ENCODE data around the gene DNAJC10.
"Not testable (repeated sequence)": the region's sequence is repeated elsewhere in the genome, so short reads cannot be mapped to it uniquely, and the experiment has no call there.

The DNAJC10 gene

GRCh38 chr2:182718459-182718858, 2.4 kb downstream of the DNAJC10 start:
- H3K36me3 ChIP-seq (replicated peaks in 1 of 2; ENCODE audit: control insufficient read depth in 2 of 2, insufficient read depth in 2 of 2, low read length in 2 of 2): peaks cover 0 to 60% of the 10 kb centered on the region in 2 donors
- H3K14ac ChIP-seq (ENCODE audit: low read length): no peak overlapping the region
- H3K4me2 ChIP-seq (ENCODE audit: insufficient read depth, low read length, poor library complexity, severe bottlenecking): no peak overlapping the region
- WGBS, 2 donors (ENCODE audit: extremely low coverage in 2 of 2, insufficient read length in 2 of 2, insufficient replicate concordance in 1 of 2): no CpG with 5 or more reads among the region's 4 CpGs
- DNase-seq (ENCODE audit: low spot score): no peak
- H2AFZ ChIP-seq (ENCODE audit: low read length): no peak overlapping the region
- no peaks in the 10 kb centered on the region for H3K27me3 ChIP-seq (ENCODE audit: control insufficient read depth in 3 of 3, insufficient read depth in 3 of 3, low read depth in 1 of 3, low read length in 3 of 3)
- H2BK5ac ChIP-seq (ENCODE audit: low read length): no peak overlapping the region
- no peak overlapping the region for H3K23ac ChIP-seq (ENCODE audit: low read depth, low read length, poor library complexity)
- H4K8ac ChIP-seq (ENCODE audit: low read depth, low read length): no peak overlapping the region
- no peak overlapping the region for H2BK15ac ChIP-seq (ENCODE audit: low read length)
- no peak overlapping the region for H2BK12ac ChIP-seq (ENCODE audit: low read length)
- H2BK120ac ChIP-seq (ENCODE audit: low read depth, low read length): no peak overlapping the region
- no peak overlapping the region for H3K27ac ChIP-seq (replicated peaks; ENCODE audit: low read length)
- H3K4me3 ChIP-seq (ENCODE audit: low read length in 2 of 2): no peak overlapping the region
- H2AK5ac ChIP-seq (ENCODE audit: low read depth, low read length): no peak overlapping the region
- no peak overlapping the region for H4K91ac ChIP-seq (ENCODE audit: low read depth, low read length, poor library complexity)
- H3K9me3 ChIP-seq (replicated peaks in 1 of 2; ENCODE audit: control insufficient read depth in 2 of 2, insufficient read depth in 1 of 2, low read depth in 1 of 2, low read length in 2 of 2): no peaks in the 10 kb centered on the region
- H3K9ac ChIP-seq (ENCODE audit: low read depth, low read length, poor library complexity): no peak overlapping the region
- H3K4me1 ChIP-seq (ENCODE audit: control insufficient read depth in 2 of 2, insufficient read depth in 1 of 2, low read depth in 1 of 2, low read length in 2 of 2): peaks cover 0 to 4% of the 10 kb centered on the region in 2 donors
- no peak overlapping the region for H3K4ac ChIP-seq (ENCODE audit: low read length)
- peaks cover 3% of the 10 kb centered on the region for H3K79me1 ChIP-seq (ENCODE audit: low read depth, low read length)
- no peak overlapping the region for H3K18ac ChIP-seq (ENCODE audit: low read length)

DNA sequence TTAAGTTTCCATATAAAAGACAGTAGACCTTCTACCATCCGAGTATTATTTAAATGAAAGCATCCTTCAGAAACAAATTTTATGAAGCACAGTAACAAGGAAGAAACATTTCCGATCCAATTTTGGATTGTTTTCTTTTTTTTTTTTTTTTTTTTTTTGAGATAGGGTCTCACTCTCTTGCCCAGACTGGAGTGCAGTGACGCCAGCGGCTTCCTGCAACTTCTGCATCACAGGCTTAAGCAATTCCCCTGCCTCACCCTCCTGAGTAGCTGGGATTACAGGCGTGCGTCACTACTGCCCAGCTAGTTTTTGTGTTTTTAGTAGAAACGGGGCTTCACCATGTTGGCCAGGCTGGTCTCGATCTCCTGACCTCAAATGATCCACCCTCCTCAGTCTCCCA, 3.1 kb downstream of the DNAJC10 start:
- H2BK15ac ChIP-seq (ENCODE audit: low read length); H3K14ac ChIP-seq (ENCODE audit: low read length); H4K8ac ChIP-seq (ENCODE audit: low read depth, low read length); H3K9me3 ChIP-seq (replicated peaks in 1 of 2; ENCODE audit: control insufficient read depth in 2 of 2, insufficient read depth in 1 of 2, low read depth in 1 of 2, low read length in 2 of 2); H3K4ac ChIP-seq (ENCODE audit: low read length); H2AFZ ChIP-seq (ENCODE audit: low read length); H3K4me2 ChIP-seq (ENCODE audit: insufficient read depth, low read length, poor library complexity, severe bottlenecking); H3K79me1 ChIP-seq (ENCODE audit: low read depth, low read length); DNase-seq (ENCODE audit: low spot score); H2BK5ac ChIP-seq (ENCODE audit: low read length); H3K27ac ChIP-seq (replicated peaks; ENCODE audit: low read length); H3K23ac ChIP-seq (ENCODE audit: low read depth, low read length, poor library complexity); H3K9ac ChIP-seq (ENCODE audit: low read depth, low read length, poor library complexity); H2BK12ac ChIP-seq (ENCODE audit: low read length); H3K4me3 ChIP-seq (ENCODE audit: low read length in 2 of 2); H2AK5ac ChIP-seq (ENCODE audit: low read depth, low read length); H2BK120ac ChIP-seq (ENCODE audit: low read depth, low read length); H3K18ac ChIP-seq (ENCODE audit: low read length); H3K4me1 ChIP-seq (ENCODE audit: control insufficient read depth in 2 of 2, insufficient read depth in 1 of 2, low read depth in 1 of 2, low read length in 2 of 2); H3K27me3 ChIP-seq (ENCODE audit: control insufficient read depth in 3 of 3, insufficient read depth in 3 of 3, low read depth in 1 of 3, low read length in 3 of 3); H4K91ac ChIP-seq (ENCODE audit: low read depth, low read length, poor library complexity): not testable (repeated sequence)
- H3K36me3 ChIP-seq (replicated peaks in 1 of 2; ENCODE audit: control insufficient read depth in 2 of 2, insufficient read depth in 2 of 2, low read length in 2 of 2): peaks cover 0 to 66% of the 10 kb centered on the region in 2 donors
- WGBS, 2 donors (ENCODE audit: extremely low coverage in 2 of 2, insufficient read length in 2 of 2, insufficient replicate concordance in 1 of 2): no CpG with 5 or more reads among the region's 8 CpGs

GRCh38 chr2:182724656-182725055, 8.6 kb downstream of the DNAJC10 start:
- Histone ChIP-seq H3K14ac (ENCODE audit: low read length) (no peak overlapping the region), H3K4me1 (ENCODE audit: control insufficient read depth in 2 of 2, insufficient read depth in 1 of 2, low read depth in 1 of 2, low read length in 2 of 2) (no peaks in the 10 kb centered on the region), H3K23ac (ENCODE audit: low read depth, low read length, poor library complexity) (no peak overlapping the region), H3K36me3 (replicated peaks in 1 of 2; ENCODE audit: control insufficient read depth in 2 of 2, insufficient read depth in 2 of 2, low read length in 2 of 2) (peaks cover 4 to 90% of the 10 kb centered on the region in 2 donors), H4K91ac (ENCODE audit: low read depth, low read length, poor library complexity) (no peak overlapping the region), H3K9me3 (replicated peaks in 1 of 2; ENCODE audit: control insufficient read depth in 2 of 2, insufficient read depth in 1 of 2, low read depth in 1 of 2, low read length in 2 of 2) (no peaks in the 10 kb centered on the region), H3K79me1 (ENCODE audit: low read depth, low read length) (no peaks in the 10 kb centered on the region), H3K18ac (ENCODE audit: low read length) (no peak overlapping the region), H2BK12ac (ENCODE audit: low read length) (no peak overlapping the region), H2AFZ (ENCODE audit: low read length) (no peak overlapping the region), H2AK5ac (ENCODE audit: low read depth, low read length) (no peak overlapping the region), H2BK15ac (ENCODE audit: low read length) (no peak overlapping the region), H3K9ac (ENCODE audit: low read depth, low read length, poor library complexity) (no peak overlapping the region), H3K4me2 (ENCODE audit: insufficient read depth, low read length, poor library complexity, severe bottlenecking) (no peak overlapping the region), H2BK5ac (ENCODE audit: low read length) (no peak overlapping the region), H4K8ac (ENCODE audit: low read depth, low read length) (no peak overlapping the region), H2BK120ac (ENCODE audit: low read depth, low read length) (no peak overlapping the region), H3K4ac (ENCODE audit: low read length) (no peak overlapping the region), H3K27ac (replicated peaks; ENCODE audit: low read length) (no peak overlapping the region), H3K4me3 (ENCODE audit: low read length in 2 of 2) (no peak overlapping the region), H3K27me3 (ENCODE audit: control insufficient read depth in 3 of 3, insufficient read depth in 3 of 3, low read depth in 1 of 3, low read length in 3 of 3) (no peaks in the 10 kb centered on the region)
- no CpG with 5 or more reads among the region's 3 CpGs for WGBS, 2 donors (ENCODE audit: extremely low coverage in 2 of 2, insufficient read length in 2 of 2, insufficient replicate concordance in 1 of 2)
- DNase-seq (ENCODE audit: low spot score): no peak

- H3K27me3 ChIP-seq (ENCODE audit: control insufficient read depth in 3 of 3, insufficient read depth in 3 of 3, low read depth in 1 of 3, low read length in 3 of 3): no peaks in the 10 kb centered on the region
- no peak overlapping the region for H3K4me3 ChIP-seq (ENCODE audit: low read length in 2 of 2)
- H3K36me3 ChIP-seq (replicated peaks in 1 of 2; ENCODE audit: control insufficient read depth in 2 of 2, insufficient read depth in 2 of 2, low read length in 2 of 2): peaks cover 4 to 90% of the 10 kb centered on the region in 2 donors
- H2BK15ac ChIP-seq (ENCODE audit: low read length): no peak overlapping the region
- no CpG with 5 or more reads among the region's 3 CpGs for WGBS, 2 donors (ENCODE audit: extremely low coverage in 2 of 2, insufficient read length in 2 of 2, insufficient replicate concordance in 1 of 2)
- H3K4me1 ChIP-seq (ENCODE audit: control insufficient read depth in 2 of 2, insufficient read depth in 1 of 2, low read depth in 1 of 2, low read length in 2 of 2): no peaks in the 10 kb centered on the region
- H3K18ac ChIP-seq (ENCODE audit: low read length): no peak overlapping the region
- no peak overlapping the region for H2AFZ ChIP-seq (ENCODE audit: low read length)
- H3K4ac ChIP-seq (ENCODE audit: low read length): no peak overlapping the region
- no peak overlapping the region for H3K14ac ChIP-seq (ENCODE audit: low read length)
- no peak overlapping the region for H4K8ac ChIP-seq (ENCODE audit: low read depth, low read length)
- no peak overlapping the region for H4K91ac ChIP-seq (ENCODE audit: low read depth, low read length, poor library complexity)
- H3K79me1 ChIP-seq (ENCODE audit: low read depth, low read length): no peaks in the 10 kb centered on the region
- no peak overlapping the region for H2BK12ac ChIP-seq (ENCODE audit: low read length)
- no peak overlapping the region for H3K27ac ChIP-seq (replicated peaks; ENCODE audit: low read length)
- H2BK120ac ChIP-seq (ENCODE audit: low read depth, low read length): no peak overlapping the region
- H3K9ac ChIP-seq (ENCODE audit: low read depth, low read length, poor library complexity): no peak overlapping the region
- H2BK5ac ChIP-seq (ENCODE audit: low read length): no peak overlapping the region
- H2AK5ac ChIP-seq (ENCODE audit: low read depth, low read length): no peak overlapping the region
- DNase-seq (ENCODE audit: low spot score): no peak
- H3K4me2 ChIP-seq (ENCODE audit: insufficient read depth, low read length, poor library complexity, severe bottlenecking): no peak overlapping the region
- no peak overlapping the region for H3K23ac ChIP-seq (ENCODE audit: low read depth, low read length, poor library complexity)
- no peaks in the 10 kb centered on the region for H3K9me3 ChIP-seq (replicated peaks in 1 of 2; ENCODE audit: control insufficient read depth in 2 of 2, insufficient read depth in 1 of 2, low read depth in 1 of 2, low read length in 2 of 2)
These were observed 10.4 kb downstream of the DNAJC10 start for GRCh38 chr2:182726473-182726872.

Measured in neuronal stem cell (in vitro differentiated cells).